K562 treated with DMSO at 1 percent for 48 hours (cell line): ENCODE measurements around the gene HGF. TPM values are rescaled to one million over a fixed set of nuclear protein-coding genes. Genes with fewer than 3 reads are reported as not detected.

Experiments
- total RNA-seq: library from RNA; unstranded; fragments of 300-600 nt; gene quantifications from 2 replicates; pipeline ENCODE4 v1.2.3, GENCODE V29; 2022; ENCODE audit warnings: low replicate concordance; ENCODE audit errors: extremely low read depth

HGF gene
- total RNA-seq: not detected in 2 replicates

GRCh38 chr7:81769891-81770727 is at the start of gene HGF:
TSS of gene HGF (minus strand) at chr7:81770047. CDS start at chr7:81769971, 76 bp downstream.

